T-helper 2 cell treated with Interferon-gamma antibody and Interleukin-4, amounts not matched to agents 100 ng/mL and 5 ng/mL, for 36 hours (primary cell): Measurements from ENCODE around the gene WNT6. TPM values are rescaled to one million over a fixed set of nuclear protein-coding genes. Genes with fewer than 3 reads are reported as not detected.

Experiments
- total RNA-seq: library from RNA; stranded (reverse); gene quantifications from 2 replicates; pipeline ENCODE4 v1.2.3, GENCODE V29; 2022

WNT6 gene
- total RNA-seq, 1 donor from 2014 or later = not detected

Other genes with a start within 250 kb of the WNT6 start
- 51.8 and 52.9 TPM in 2 replicates for gene ZNF142, start 200.2 kb upstream of the WNT6 start, total RNA-seq
- gene BCS1L, start 200.1 kb upstream of the WNT6 start, total RNA-seq = 54.6 and 57.1 TPM in 2 replicates
- 20.7 and 21.2 TPM in 2 replicates for gene RNF25, start 187.8 kb upstream of the WNT6 start, total RNA-seq
- gene STK36, start 187.7 kb upstream of the WNT6 start, total RNA-seq = 13.6 TPM in 2 replicates
- 38.3 and 45.8 TPM in 2 replicates for gene TTLL4, start 149.0 kb upstream of the WNT6 start, total RNA-seq
- 0.18 TPM in 1 of 2 replicates, not detected in the other for gene CYP27A1, start 77.7 kb upstream of the WNT6 start, total RNA-seq
- gene PRKAG3, start 28.0 kb upstream of the WNT6 start, total RNA-seq = not detected in 2 replicates
- 0.16 and 0.20 TPM in 2 replicates for gene WNT10A, start 21.0 kb downstream of the WNT6 start, total RNA-seq
- gene CDK5R2, start 99.9 kb downstream of the WNT6 start, total RNA-seq = not detected in 2 replicates
- gene FEV, start 125.4 kb downstream of the WNT6 start, total RNA-seq = not detected in 2 replicates
- not detected in 2 replicates for gene CRYBA2, start 133.6 kb downstream of the WNT6 start, total RNA-seq
- gene CFAP65, start 181.7 kb downstream of the WNT6 start, total RNA-seq = not detected in 2 replicates
- gene IHH, start 201.1 kb downstream of the WNT6 start, total RNA-seq = 0.20 TPM in 1 of 2 replicates, not detected in the other